Naive thymus-derived CD4-positive, alpha-beta T cell (primary cell): ENCODE results near the gene SRPK2. TPM values are rescaled to one million over a fixed set of nuclear protein-coding genes. Genes with fewer than 3 reads are reported as not detected.

Experiments used
- ATAC-seq: fragments of 150-1000 bp; cut with Tn5 transposase; 2 replicates; pipeline ENCODE4 v1.10.0; 2021; ENCODE audit warnings: mild to moderate bottlenecking, moderate library complexity
- CTCF ChIA-PET: fragments of 350-600 bp; sonication (Branson Sonifier 250); formaldehyde crosslinking; loops from one replicate; lab custom pipeline; 2021; ENCODE audit warnings: antibody characterized with exemption; lab: Charles Lee
- POLR2A ChIA-PET: fragments of 350-600 bp; sonication (Branson Sonifier 250); formaldehyde crosslinking; loops from one replicate; lab custom pipeline; 2021; ENCODE audit warnings: antibody characterized with exemption, inconsistent platforms; lab: Charles Lee
- DNase-seq, 9 donors: peaks; one replicate each; pipeline versions ENCODE4 v3.0.0 to v3.0.0-alpha.2; 2020 to 2022; ENCODE audit warnings: mixed read lengths in 1 of 9
- H3K27ac ChIP-seq: one replicate; pipeline ENCODE4 v1.7.0; 2013; ENCODE audit warnings: mild to moderate bottlenecking, low read depth, low read length, moderate library complexity
- H3K27me3 ChIP-seq, 2 donors: one replicate each; pipeline ENCODE4 v1.7.0; 2013; ENCODE audit warnings: low read length in 2 of 2, mild to moderate bottlenecking in 2 of 2, moderate library complexity in 2 of 2; ENCODE audit not compliant: control insufficient read depth in 2 of 2, insufficient read depth in 2 of 2
- H3K36me3 ChIP-seq, 3 experiments: 1 replicate in 2 of 3; 2 replicates in 1 of 3; pipeline ENCODE4 v1.7.0; 2013; ENCODE audit warnings: low read length in 3 of 3, mild to moderate bottlenecking in 3 of 3, moderate library complexity in 1 of 3; ENCODE audit not compliant: insufficient read depth in 3 of 3, control insufficient read depth in 2 of 3
- H3K4me1 ChIP-seq, 2 donors: one replicate each; pipeline ENCODE4 v1.7.0; 2013; ENCODE audit warnings: low read length in 2 of 2, mild to moderate bottlenecking in 2 of 2, moderate library complexity in 1 of 2; ENCODE audit not compliant: control insufficient read depth in 2 of 2, insufficient read depth in 2 of 2
- H3K4me3 ChIP-seq: 2 replicates; pipeline ENCODE4 v1.7.0; 2013; ENCODE audit warnings: mild to moderate bottlenecking, low read length
- H3K9me3 ChIP-seq, 3 experiments: 1 replicate in 2 of 3; 2 replicates in 1 of 3; pipeline ENCODE4 v1.7.0; 2013; ENCODE audit warnings: low read length in 3 of 3; ENCODE audit not compliant: control insufficient read depth in 2 of 3
- H3K27ac Mint-ChIP-seq, 9 donors: one replicate each; pipeline ENCODE4 v1.8.0; 2020 to 2022; ENCODE audit warnings: mixed read lengths in 9 of 9, mild to moderate bottlenecking in 8 of 9, moderate library complexity in 5 of 9, inconsistent platforms in 2 of 9
- H3K27me3 Mint-ChIP-seq, 5 donors: one replicate each; pipeline ENCODE4 v1.8.0; 2021 to 2022; ENCODE audit warnings: mixed read lengths in 5 of 5, mild to moderate bottlenecking in 1 of 5
- H3K36me3 Mint-ChIP-seq, 5 donors: one replicate each; pipeline ENCODE4 v1.8.0; 2020 to 2022; ENCODE audit warnings: mixed read lengths in 5 of 5, mild to moderate bottlenecking in 3 of 5, inconsistent platforms in 1 of 5
- H3K4me1 Mint-ChIP-seq, 7 donors: one replicate each; pipeline ENCODE4 v1.8.0; 2020 to 2022; ENCODE audit warnings: mixed read lengths in 7 of 7, mild to moderate bottlenecking in 3 of 7, inconsistent platforms in 1 of 7
- H3K4me3 Mint-ChIP-seq, 10 donors: one replicate each; pipeline ENCODE4 v1.8.0; 2020 to 2022; ENCODE audit warnings: mild to moderate bottlenecking in 10 of 10, mixed read lengths in 10 of 10, moderate library complexity in 6 of 10, inconsistent platforms in 2 of 10
- H3K9me3 Mint-ChIP-seq, 11 donors: one replicate each; pipeline ENCODE4 v1.8.0; 2020 to 2022; ENCODE audit warnings: mixed read lengths in 11 of 11, mild to moderate bottlenecking in 4 of 11, inconsistent platforms in 1 of 11, moderate library complexity in 1 of 11
- intact Hi-C, 2 donors: fragments of 100-400 bp; cut with micrococcal nuclease; formaldehyde crosslinking; loops; one replicate each; pipeline ENCODE4 v1.15.1; 2023
- polyA plus RNA-seq, 2 donors: library from polyadenylated mRNA; unstranded; fragments of 300-500 nt; fragmentation: Illumina TruSeq; gene quantifications; one replicate each; pipeline ENCODE4 v1.2.3, GENCODE V29; 2021
- total RNA-seq, 6 experiments: library from RNA in 5 of 6; stranded (reverse) in 5 of 6; gene quantifications; 1 replicate in 5 of 6; 2 replicates in 1 of 6; pipeline ENCODE4 v1.2.3 and lab custom pipeline; 2021 to 2026

SRPK2 gene
- total and polyA plus RNA-seq, 7 experiments from 2014 or later, result 40.2 to 56.7 (median 46.8) TPM

GRCh38 chr7:105210721-105211205 lies 178.0 kb downstream of the SRPK2 start:
- peak overlapping the region; percentile 30 for H3K27ac ChIP-seq
- ChIA-PET POLR2A (no interaction called here), CTCF (interaction anchor here (0.9 kb wide), 1 partner anchor 10 kb away, joined by 3 read pairs; no protein-coding TSS in a partner anchor)
- no peaks in the 10 kb centered on the region for H3K36me3 ChIP-seq
- Mint-ChIP-seq H3K9me3 (peaks cover 0 to 7% (median 0%) of the 10 kb centered on the region in 11 donors), H3K27me3 (no peaks in the 10 kb centered on the region), H3K36me3 (peaks cover 0 to 16% (median 12%) of the 10 kb centered on the region in 5 donors), H3K27ac (peak overlapping the region; percentile 43 to 87 (median 82)), H3K4me1 (peaks cover 40 to 99% (median 90%) of the 10 kb centered on the region in 7 donors), H3K4me3 (peak overlapping the region in 9 of 10 donors; percentile 7 to 62 (median 42))
- H3K4me1 ChIP-seq, result peaks cover 0 to 26% of the 10 kb centered on the region in 2 donors
- H3K9me3 ChIP-seq, result no peaks in the 10 kb centered on the region
- DNase-seq, result peak in 2 of 9 donors; percentile 8 to 9
- H3K27me3 ChIP-seq, result no peaks in the 10 kb centered on the region
- H3K4me3 ChIP-seq, result no peak overlapping the region
- ATAC-seq, result peak; percentile 55
- intact Hi-C loops, result loop anchor here in 1 of 2 donors (2.0 to 5.0 kb wide), 3 partner anchors 14 to 1522 kb away; no protein-coding TSS in a partner anchor

- H3K27ac Mint-ChIP-seq, result peak overlapping the region in 8 of 9 donors; percentile 43 to 87 (median 84)
- DNase-seq (peak in 7 of 9 donors; percentile 15 to 63 (median 47)), ATAC-seq (peak; percentile 37)
- Histone ChIP-seq H3K9me3 (no peaks in the 10 kb centered on the region), H3K4me1 (peaks cover 0 to 33% of the 10 kb centered on the region in 2 donors), H3K4me3 (no peak overlapping the region), H3K27ac (peak overlapping the region; percentile 30), H3K27me3 (no peaks in the 10 kb centered on the region), H3K36me3 (no peaks in the 10 kb centered on the region)
- ChIA-PET POLR2A (interaction anchor here (0.6 to 0.9 kb wide), 2 partner anchors 18 to 59 kb away, joined by 3 to 5 read pairs; no protein-coding TSS in a partner anchor), CTCF (interaction anchor here (0.6 kb wide), 1 partner anchor 26 kb away, joined by 3 read pairs; no protein-coding TSS in a partner anchor)
- peaks cover 44 to 99% (median 90%) of the 10 kb centered on the region in 7 donors for H3K4me1 Mint-ChIP-seq
- no peaks in the 10 kb centered on the region for H3K27me3 Mint-ChIP-seq
- peak overlapping the region in 7 of 10 donors; percentile 23 to 62 (median 41) for H3K4me3 Mint-ChIP-seq
- intact Hi-C loops, result loop anchor here (2.0 to 5.0 kb wide), 4 partner anchors 15 to 1522 kb away; no protein-coding TSS in a partner anchor
- peaks cover 0 to 7% (median 0%) of the 10 kb centered on the region in 11 donors for H3K9me3 Mint-ChIP-seq
- peaks cover 0 to 11% (median 4%) of the 10 kb centered on the region in 5 donors for H3K36me3 Mint-ChIP-seq
These were observed 178.9 kb downstream of the SRPK2 start for GRCh38 chr7:105209870-105210269.

GRCh38 chr7:105209433-105209832 lies 179.3 kb downstream of the SRPK2 start:
- Histone ChIP-seq H3K36me3 (no peaks in the 10 kb centered on the region), H3K27ac (no peak overlapping the region), H3K9me3 (no peaks in the 10 kb centered on the region), H3K4me1 (peaks cover 0 to 33% of the 10 kb centered on the region in 2 donors), H3K4me3 (no peak overlapping the region), H3K27me3 (no peaks in the 10 kb centered on the region)
- ChIA-PET POLR2A (interaction anchor here (0.7 to 0.9 kb wide), 2 partner anchors 60 to 256 kb away, joined by 3 to 4 read pairs; no protein-coding TSS in a partner anchor), CTCF (interaction anchor here (0.6 kb wide), 1 partner anchor 26 kb away, joined by 3 read pairs; no protein-coding TSS in a partner anchor)
- Mint-ChIP-seq H3K9me3 (peaks cover 0 to 7% (median 0%) of the 10 kb centered on the region in 11 donors), H3K27me3 (no peaks in the 10 kb centered on the region), H3K27ac (peak overlapping the region in 8 of 9 donors; percentile 29 to 82 (median 54)), H3K4me3 (peak overlapping the region in 9 of 10 donors; percentile 10 to 73 (median 49)), H3K4me1 (peaks cover 45 to 98% (median 90%) of the 10 kb centered on the region in 7 donors), H3K36me3 (peaks cover 0 to 10% (median 4%) of the 10 kb centered on the region in 5 donors)
- DNase-seq (no peak), ATAC-seq (no peak)
- intact Hi-C loops, result loop anchor here in 1 of 2 donors (5.0 kb wide), 1 partner anchor 58 kb away; no protein-coding TSS in a partner anchor

- Mint-ChIP-seq H3K27ac (peak overlapping the region in 3 of 9 donors; percentile 29 to 42 (median 41)), H3K4me3 (peak overlapping the region in 2 of 10 donors; percentile 24 to 30), H3K9me3 (peaks cover 0 to 7% (median 0%) of the 10 kb centered on the region in 11 donors), H3K27me3 (no peaks in the 10 kb centered on the region), H3K4me1 (peaks cover 41 to 88% (median 72%) of the 10 kb centered on the region in 7 donors), H3K36me3 (peaks cover 3 to 28% (median 15%) of the 10 kb centered on the region in 5 donors)
- DNase-seq (no peak), ATAC-seq (no peak)
- CTCF ChIA-PET, result interaction anchor here (0.6 kb wide), 1 partner anchor 376 kb away, joined by 3 read pairs; no protein-coding TSS in a partner anchor
- Histone ChIP-seq H3K4me3 (no peak overlapping the region), H3K27me3 (no peaks in the 10 kb centered on the region), H3K4me1 (peaks cover 0 to 33% of the 10 kb centered on the region in 2 donors), H3K9me3 (no peaks in the 10 kb centered on the region), H3K36me3 (peaks cover 0 to 5% (median 0%) of the 10 kb centered on the region in 3 experiments), H3K27ac (no peak overlapping the region)
- POLR2A ChIA-PET, result no interaction called here
- intact Hi-C loops, result loop anchor here in 1 of 2 donors (5.0 kb wide), 1 partner anchor 60 kb away; no protein-coding TSS in a partner anchor
These were observed 181.7 kb downstream of the SRPK2 start for GRCh38 chr7:105206985-105207384.

GRCh38 chr7:105205592-105206237 lies 183.0 kb downstream of the SRPK2 start:
- peaks cover 0 to 29% of the 10 kb centered on the region in 2 donors for H3K4me1 ChIP-seq
- Mint-ChIP-seq H3K27ac (peak overlapping the region in 8 of 9 donors; percentile 35 to 92 (median 75)), H3K27me3 (no peaks in the 10 kb centered on the region), H3K9me3 (no peaks in the 10 kb centered on the region), H3K4me1 (peaks cover 34 to 76% (median 60%) of the 10 kb centered on the region in 7 donors), H3K36me3 (peaks cover 3 to 41% (median 15%) of the 10 kb centered on the region in 5 donors), H3K4me3 (peak overlapping the region; percentile 6 to 60 (median 40))
- H3K36me3 ChIP-seq, result peaks cover 0 to 13% (median 0%) of the 10 kb centered on the region in 3 experiments
- DNase-seq (peak in 8 of 9 donors; percentile 28 to 66 (median 58)), ATAC-seq (peak; percentile 77)
- no peaks in the 10 kb centered on the region for H3K9me3 ChIP-seq
- intact Hi-C loops, result loop anchor here (2.0 to 5.0 kb wide), 2 partner anchors 47 to 62 kb away; no protein-coding TSS in a partner anchor
- H3K27ac ChIP-seq, result no peak overlapping the region
- no peaks in the 10 kb centered on the region for H3K27me3 ChIP-seq
- H3K4me3 ChIP-seq, result no peak overlapping the region
- ChIA-PET CTCF (no interaction called here), POLR2A (interaction anchor here (0.6 to 0.9 kb wide), 2 partner anchors 12 to 68 kb away, joined by 3 to 4 read pairs; no protein-coding TSS in a partner anchor)

GRCh38 chr7:105204953-105205352 lies 183.8 kb downstream of the SRPK2 start:
- no peak for DNase-seq
- Mint-ChIP-seq H3K4me1 (peaks cover 32 to 72% (median 52%) of the 10 kb centered on the region in 7 donors), H3K27me3 (no peaks in the 10 kb centered on the region), H3K4me3 (peak overlapping the region in 4 of 10 donors; percentile 3 to 56 (median 32)), H3K36me3 (peaks cover 3 to 49% (median 20%) of the 10 kb centered on the region in 5 donors), H3K9me3 (no peaks in the 10 kb centered on the region), H3K27ac (peak overlapping the region in 5 of 9 donors; percentile 26 to 90 (median 71))
- Histone ChIP-seq H3K4me1 (peaks cover 0 to 22% of the 10 kb centered on the region in 2 donors), H3K9me3 (no peaks in the 10 kb centered on the region), H3K36me3 (peaks cover 0 to 13% (median 0%) of the 10 kb centered on the region in 3 experiments), H3K4me3 (no peak overlapping the region), H3K27me3 (no peaks in the 10 kb centered on the region), H3K27ac (no peak overlapping the region)
- ATAC-seq, result no peak
- intact Hi-C loops, result loop anchor here (2.0 to 5.0 kb wide), 2 partner anchors 46 to 62 kb away; no protein-coding TSS in a partner anchor
- ChIA-PET CTCF (no interaction called here), POLR2A (no interaction called here)
